Endothelial cell of umbilical vein (primary cell): ENCODE measurements around the gene RAB7A. TPM values are rescaled to one million over a fixed set of nuclear protein-coding genes. Genes with fewer than 3 reads are reported as not detected.
A peak's percentile ranks its signal among the peaks of the same experiment; 100 is the strongest.

Experiments
- BruUV-seq: library from RNA; stranded (reverse); fragments of 400-500 nt; replicated peaks from 2 replicates; lab custom pipeline; 2021; lab: Mats Ljungman, UMichigan
- CTCF ChIA-PET: fragments of 300-600, 350-600 bp; sonication (Branson Sonifier 250); formaldehyde crosslinking; loops from one replicate; lab custom pipeline; 2021; ENCODE audit warnings: antibody characterized with exemption, inconsistent platforms; lab: Charles Lee
- POLR2A ChIA-PET: fragments of 300-600, 350-600 bp; sonication (Branson Sonifier 250); formaldehyde crosslinking; loops from one replicate; lab custom pipeline; 2021; ENCODE audit warnings: antibody characterized with exemption, inconsistent platforms; lab: Charles Lee
- DNase-seq: peaks from one replicate; pipeline ENCODE4 v3.0.0-alpha.2; 2011; ENCODE audit warnings: low read depth, low spot score
- FAIRE-seq: peaks from 2 replicates; lab custom pipeline; 2011; peaks lifted over from hg19 to GRCh38; lab: Jason Lieb, UNC
- H2AFZ ChIP-seq: 2 replicates; pipeline ENCODE4 v1.6.0; 2012; ENCODE audit warnings: low read depth, low read length, control low read depth, inconsistent platforms
- H3K27ac ChIP-seq: 2 replicates; pipeline ENCODE4 v1.5.1; 2011; ENCODE audit warnings: low read depth, mild to moderate bottlenecking, control low read depth, low read length, moderate library complexity; ENCODE audit not compliant: insufficient read depth
- H3K27me3 ChIP-seq, 2 experiments: 2 replicates each; pipeline versions ENCODE4 v1.6.0 to v1.6.1; 2011; ENCODE audit warnings: low read length in 2 of 2, mixed read lengths in 1 of 2; ENCODE audit not compliant: control insufficient read depth in 2 of 2, insufficient read depth in 2 of 2
- H3K36me3 ChIP-seq, 2 experiments: 2 replicates in 1 of 2; 3 replicates in 1 of 2; pipeline ENCODE4 v1.5.1; 2011; ENCODE audit warnings: low read length in 2 of 2, mild to moderate bottlenecking in 1 of 2, moderate library complexity in 1 of 2; ENCODE audit not compliant: control insufficient read depth in 2 of 2, insufficient read depth in 2 of 2; ENCODE audit errors: extremely low read depth in 1 of 2
- H3K4me1 ChIP-seq: 3 replicates; pipeline ENCODE4 v1.5.1; 2011; ENCODE audit warnings: mild to moderate bottlenecking, low read length; ENCODE audit not compliant: control insufficient read depth, insufficient read depth; ENCODE audit errors: extremely low read depth
- H3K4me2 ChIP-seq: 2 replicates; pipeline ENCODE4 v1.6.1; 2011; ENCODE audit warnings: low read length, control low read depth, mixed read lengths; ENCODE audit not compliant: insufficient read depth
- H3K4me3 ChIP-seq, 3 experiments: fragments of 200-600 bp in 1 of 3; sonication (generic), shearing (Covaris generic) in 1 of 3; replicated peaks in 1 of 3; 2 replicates each; pipeline ENCODE4 v1.5.1; 2011 to 2016; ENCODE audit warnings: control low read depth in 3 of 3, low read length in 3 of 3, mild to moderate bottlenecking in 2 of 3, inconsistent platforms in 1 of 3, low read depth in 1 of 3, moderate library complexity in 1 of 3; ENCODE audit not compliant: insufficient read depth in 1 of 3
- H3K79me2 ChIP-seq: 2 replicates; pipeline ENCODE4 v1.6.0; 2012; ENCODE audit warnings: low read length, inconsistent platforms; ENCODE audit not compliant: control insufficient read depth, insufficient read depth
- H3K9ac ChIP-seq: replicated peaks from 2 replicates; pipeline ENCODE3; 2011; ENCODE audit warnings: low read length, control low read depth; ENCODE audit not compliant: insufficient read depth; ENCODE audit errors: extremely low read depth
- H3K9me1 ChIP-seq: replicated peaks from 3 replicates; pipeline ENCODE4 v1.6.0; 2011; ENCODE audit warnings: mild to moderate bottlenecking, low read length; ENCODE audit not compliant: control insufficient read depth, insufficient read depth; ENCODE audit errors: extremely low read depth
- H3K9me3 ChIP-seq: replicated peaks from 2 replicates; pipeline ENCODE4 v1.5.1; 2012; ENCODE audit warnings: low read length, inconsistent platforms; ENCODE audit not compliant: control insufficient read depth, insufficient read depth
- H4K20me1 ChIP-seq: replicated peaks from 2 replicates; pipeline ENCODE3; 2011; ENCODE audit warnings: mild to moderate bottlenecking, low read length; ENCODE audit not compliant: control insufficient read depth, insufficient read depth; ENCODE audit errors: extremely low read depth
- CTCF ChIP-seq, 2 donors: IDR thresholded peaks; 1 replicate in 1 of 2; 2 replicates in 1 of 2; pipeline ENCODE4 v1.5.1; 2011; ENCODE audit warnings: low read length in 2 of 2, mild to moderate bottlenecking in 2 of 2, moderate library complexity in 2 of 2, control low read depth in 1 of 2, inconsistent platforms in 1 of 2, low read depth in 1 of 2; ENCODE audit not compliant: insufficient read depth in 1 of 2; ENCODE audit errors: extremely low read depth in 1 of 2
- EZH2 ChIP-seq: IDR thresholded peaks from 2 replicates; pipeline ENCODE4 v1.6.1; 2012; ENCODE audit warnings: borderline replicate concordance, low read depth, mild to moderate bottlenecking, moderate library complexity, low read length, inconsistent platforms; ENCODE audit not compliant: severe bottlenecking
- FOS ChIP-seq: IDR thresholded peaks from 2 replicates; pipeline ENCODE4 v1.6.1; 2011; ENCODE audit warnings: mild to moderate bottlenecking, low read length, moderate library complexity, borderline replicate concordance; ENCODE audit not compliant: insufficient read depth
- GATA2 ChIP-seq: IDR thresholded peaks from 2 replicates; pipeline ENCODE4 v1.7.0; 2011; ENCODE audit warnings: low read depth, mild to moderate bottlenecking, moderate library complexity, mixed read lengths, low read length; ENCODE audit not compliant: insufficient read length, insufficient read depth
- JUN ChIP-seq: IDR thresholded peaks from 2 replicates; pipeline ENCODE4 v1.6.1; 2011; ENCODE audit warnings: borderline replicate concordance, low read depth; ENCODE audit not compliant: insufficient read length, insufficient read depth
- MAX ChIP-seq: IDR thresholded peaks from 2 replicates; pipeline ENCODE4 v1.6.1; 2011; ENCODE audit not compliant: insufficient read depth, insufficient read length
- MYC ChIP-seq: IDR thresholded peaks from one replicate; pipeline ENCODE4 v1.6.1; 2011; ENCODE audit warnings: mild to moderate bottlenecking, low read depth, low read length
- POLR2A ChIP-seq: IDR thresholded peaks from 2 replicates; pipeline ENCODE4 v1.6.1; 2012; ENCODE audit warnings: low read depth, mild to moderate bottlenecking, control low read depth, low read length
- POLR2AphosphoS5 ChIP-seq: IDR thresholded peaks from 2 replicates; pipeline ENCODE4 v1.6.1; 2012; ENCODE audit warnings: low read depth, mild to moderate bottlenecking, control low read depth, low read length, moderate library complexity; ENCODE audit not compliant: insufficient read depth
- dilution Hi-C: fragments of 300-500 bp; cut with MboI; formaldehyde crosslinking; loops from one replicate; pipeline ENCODE4 v1.15.0; 2019; ENCODE audit warnings: low sequenced_read_pairs; ENCODE audit not compliant: extremely low pct_ligation_motif_present
- intact Hi-C: fragments of 100-400 bp; cut with micrococcal nuclease; formaldehyde crosslinking; loops from one replicate; pipeline ENCODE4 v1.10.0; 2022
- polyA plus RNA-seq, 4 experiments: library from polyadenylated mRNA; depleted of rRNA in 3 of 4; stranded (reverse) in 3 of 4; unstranded in 1 of 4; fragments of >200 nt; gene quantifications; 2 replicates each; pipeline versions ENCODE4 v1.2.1 to v1.2.3, GENCODE V29; 2011 to 2012; ENCODE audit warnings: missing spikeins in 1 of 4
- total RNA-seq: library from RNA; stranded (reverse); gene quantifications from 2 replicates; pipeline ENCODE4 v1.2.3, GENCODE V29; 2021

Gene RAB7A
- total and polyA plus RNA-seq, 2 donors (not counting 3 experiments of a cell fraction or from before 2014, with no cell fraction given), result 243 to 262 TPM

GRCh38 chr3:128813097-128813496 lies 87.1 kb downstream of the RAB7A start:
- intact Hi-C loops, result no loop called here
- POLR2A ChIA-PET, result no interaction called here
- H3K79me2 ChIP-seq, result no peaks in the 10 kb centered on the region

GRCh38 chr3:128814060-128814459 lies 88.1 kb downstream of the RAB7A start:
- H3K27me3 ChIP-seq, result no peaks in the 10 kb centered on the region
- no peak for DNase-seq
- CTCF ChIA-PET, result no interaction called here
- no peak for FAIRE-seq
- peaks cover 14 to 20% of the 10 kb centered on the region in 2 experiments for H3K36me3 ChIP-seq
- no peak overlapping the region for H3K9ac ChIP-seq
- no TSS peak for BruUV-seq
- H3K79me2 ChIP-seq, result no peaks in the 10 kb centered on the region
- H3K9me1 ChIP-seq, result no peaks in the 10 kb centered on the region
- peaks cover 13% of the 10 kb centered on the region for H3K4me1 ChIP-seq
- H4K20me1 ChIP-seq, result no peaks in the 10 kb centered on the region
- no peaks in the 10 kb centered on the region for H3K9me3 ChIP-seq
- H2AFZ ChIP-seq, result no peak overlapping the region
- H3K4me3 ChIP-seq, result no peak overlapping the region
- dilution Hi-C loops, result no loop called here
- no peak overlapping the region for H3K27ac ChIP-seq
- TF ChIP-seq EZH2, result no peak
- TF ChIP-seq CTCF (IDR thresholded peaks at IDR 0.05; ENCODE audit: extremely low read depth in 1 of 2, insufficient read depth in 1 of 2, low read depth in 1 of 2, low read length in 2 of 2), result no peak
- no peak for TF ChIP-seq POLR2A
- TF ChIP-seq GATA2, result no peak
- TF ChIP-seq JUN, result no peak
- no peak for TF ChIP-seq MYC
- no peak for TF ChIP-seq POLR2AphosphoS5
- no peak for TF ChIP-seq FOS
- no peak for TF ChIP-seq MAX
- POLR2A ChIA-PET, result no interaction called here
- H3K4me2 ChIP-seq, result no peak overlapping the region
- intact Hi-C loops, result no loop called here

More at GRCh38 chr3:128813097-128813496, 87.1 kb downstream of the RAB7A start:
- H3K9me3 ChIP-seq, result no peaks in the 10 kb centered on the region
- no peak overlapping the region for H3K4me3 ChIP-seq
- no peak overlapping the region for H3K4me2 ChIP-seq
- H3K4me1 ChIP-seq, result peaks cover 13% of the 10 kb centered on the region
- H3K36me3 ChIP-seq, result peaks cover 17 to 21% of the 10 kb centered on the region in 2 experiments
- CTCF ChIA-PET, result interaction anchor here (0.6 to 2.2 kb wide), 6 partner anchors 9 to 132 kb away, joined by 3 to 16 read pairs (median 7); no protein-coding TSS in a partner anchor
- H3K27ac ChIP-seq, result peak overlapping the region; percentile 4
- no TSS peak for BruUV-seq
- TF ChIP-seq MAX, result no peak
- H3K9ac ChIP-seq, result no peak overlapping the region
- H2AFZ ChIP-seq, result no peak overlapping the region
- DNase-seq (peak; percentile 74), FAIRE-seq (peak; percentile 89)
- no peaks in the 10 kb centered on the region for H4K20me1 ChIP-seq
- dilution Hi-C loops, result no loop called here
- H3K9me1 ChIP-seq, result no peaks in the 10 kb centered on the region
- H3K27me3 ChIP-seq, result no peaks in the 10 kb centered on the region
